HepG2 (cell line): Measurements from ENCODE around the gene DUXA. TPM values are rescaled to one million over a fixed set of nuclear protein-coding genes. Genes with fewer than 3 reads are reported as not detected.
A peak's percentile ranks its signal among the peaks of the same experiment; 100 is the strongest.

Experiments used
- ARID3A ChIP-seq: IDR thresholded peaks from 2 replicates; pipeline ENCODE4 v1.6.1; 2012; ENCODE audit warnings: low read depth, low read length, improper control_type of control experiment
- FOXC1 ChIP-seq: sonication (generic); formaldehyde crosslinking; IDR thresholded peaks from 2 replicates; pipeline ENCODE4 v1.8.0; 2022; ENCODE audit warnings: mild to moderate bottlenecking, missing genetic modification reagents, borderline replicate concordance
- FOXO4 ChIP-seq: sonication (generic); formaldehyde crosslinking; conservative IDR thresholded peaks from 2 replicates; pipeline ENCODE4 v1.8.1; 2023; ENCODE audit warnings: missing genetic modification reagents
- GATAD1 ChIP-seq: IDR thresholded peaks from 2 replicates; pipeline ENCODE4 v1.6.1; 2016; ENCODE audit warnings: missing genetic modification reagents, missing compliant biosample characterization
- HES4 ChIP-seq: sonication (generic); formaldehyde crosslinking; IDR thresholded peaks from 2 replicates; pipeline ENCODE4 v1.9.0; 2021; ENCODE audit warnings: mild to moderate bottlenecking, missing genetic modification reagents, borderline replicate concordance
- HNRNPL ChIP-seq: fragments of 200-400 bp; formaldehyde crosslinking; IDR thresholded peaks from 2 replicates; pipeline ENCODE4 v1.6.1; 2017; ENCODE audit warnings: mild to moderate bottlenecking, low read depth, low read length
- MAF1 ChIP-seq: sonication (generic); formaldehyde crosslinking; IDR thresholded peaks from 2 replicates; pipeline ENCODE4 v1.5.0; 2020; ENCODE audit warnings: missing genetic modification reagents, borderline replicate concordance
- MAFG ChIP-seq: sonication (generic); formaldehyde crosslinking; IDR thresholded peaks from 2 replicates; pipeline ENCODE4 v1.5.1; 2020; ENCODE audit warnings: mild to moderate bottlenecking, missing genetic modification reagents
- MYNN ChIP-seq: sonication (generic); formaldehyde crosslinking; IDR thresholded peaks from 2 replicates; pipeline ENCODE4 v1.4.0; 2020; ENCODE audit warnings: mild to moderate bottlenecking, low read depth, missing genetic modification reagents
- ONECUT2 ChIP-seq: sonication (generic); formaldehyde crosslinking; IDR thresholded peaks from 2 replicates; pipeline ENCODE4 v1.4.0; 2020; ENCODE audit warnings: missing genetic modification reagents
- PAF1 ChIP-seq: IDR thresholded peaks from 2 replicates; pipeline ENCODE4 v1.6.1; 2016; ENCODE audit warnings: missing genetic modification reagents, missing compliant biosample characterization
- PAWR ChIP-seq: sonication (generic); formaldehyde crosslinking; IDR thresholded peaks from 2 replicates; pipeline ENCODE4 v1.4.0; 2020; ENCODE audit warnings: missing genetic modification reagents, mild to moderate bottlenecking, borderline replicate concordance
- PHF8 ChIP-seq: sonication (generic); formaldehyde crosslinking; IDR thresholded peaks from 2 replicates; pipeline ENCODE4 v1.5.0; 2020; ENCODE audit warnings: missing genetic modification reagents
- POLR2A ChIP-seq, 2 experiments: IDR thresholded peaks; 2 replicates each; pipeline ENCODE4 v1.6.1; 2011; ENCODE audit warnings: low read depth in 2 of 2, low read length in 2 of 2, mild to moderate bottlenecking in 1 of 2, moderate library complexity in 1 of 2; ENCODE audit not compliant: insufficient read depth in 1 of 2
- RBFOX2 ChIP-seq: fragments of 200-400 bp; formaldehyde crosslinking; IDR thresholded peaks from 2 replicates; pipeline ENCODE4 v1.6.1; 2017; ENCODE audit warnings: low read depth, mild to moderate bottlenecking, low read length
- SAFB2 ChIP-seq: sonication (generic); formaldehyde crosslinking; IDR thresholded peaks from 2 replicates; pipeline ENCODE4 v1.5.1; 2020; ENCODE audit warnings: missing genetic modification reagents, low read depth, mild to moderate bottlenecking, borderline replicate concordance
- SP4 ChIP-seq: sonication (generic); formaldehyde crosslinking; IDR thresholded peaks from 2 replicates; pipeline ENCODE4 v1.8.1; 2023; ENCODE audit warnings: mild to moderate bottlenecking, missing genetic modification reagents
- TFAP4 ChIP-seq: sonication (generic); IDR thresholded peaks from 2 replicates; pipeline ENCODE4 v1.6.1; 2016; ENCODE audit warnings: low read depth, borderline replicate concordance
- TFDP1 ChIP-seq: IDR thresholded peaks from 2 replicates; pipeline ENCODE4 v1.6.1; 2016; ENCODE audit warnings: missing compliant biosample characterization, missing genetic modification reagents, borderline replicate concordance
- TSC22D2 ChIP-seq: sonication (generic); formaldehyde crosslinking; IDR thresholded peaks from 2 replicates; pipeline ENCODE4 v1.5.1; 2020; ENCODE audit warnings: missing genetic modification reagents, mild to moderate bottlenecking, borderline replicate concordance
- WIZ ChIP-seq: sonication (generic); formaldehyde crosslinking; IDR thresholded peaks from 2 replicates; pipeline ENCODE4 v1.5.1; 2020; ENCODE audit warnings: mild to moderate bottlenecking, missing genetic modification reagents
- ZBTB42 ChIP-seq: sonication (generic); formaldehyde crosslinking; IDR thresholded peaks from 2 replicates; pipeline ENCODE4 v1.5.0; 2020; ENCODE audit warnings: mild to moderate bottlenecking, missing genetic modification reagents
- ZKSCAN1 ChIP-seq: fragments of 150-350 bp; IDR thresholded peaks from 2 replicates; pipeline ENCODE4 v1.6.1; 2014; ENCODE audit warnings: low read length
- ZNF263 ChIP-seq: sonication (generic); formaldehyde crosslinking; IDR thresholded peaks from 2 replicates; pipeline ENCODE4 v1.4.0; 2020; ENCODE audit warnings: missing genetic modification reagents
- ZNF317 ChIP-seq: sonication (generic); formaldehyde crosslinking; IDR thresholded peaks from 2 replicates; pipeline ENCODE4 v1.5.0; 2020; ENCODE audit warnings: mild to moderate bottlenecking, missing genetic modification reagents
- polyA plus RNA-seq, 8 experiments: library from polyadenylated mRNA; depleted of rRNA in 3 of 8; stranded (reverse) in 7 of 8; unstranded in 1 of 8; fragments of >200 nt; fragmentation: Illumina TruSeq in 4 of 8; extraction: Trizol in 4 of 8; gene quantifications; 2 replicates each; pipeline versions ENCODE4 v1.2.1 to v1.2.3, GENCODE V29; 2011 to 2016; ENCODE audit warnings: low read depth in 4 of 8, missing spikeins in 1 of 8, mixed read lengths in 1 of 8; ENCODE audit not compliant: insufficient read depth in 1 of 8
- total RNA-seq, 5 experiments: library from RNA; depleted of rRNA; stranded (reverse); fragments of >200 nt; fragmentation: Illumina TruSeq; extraction: Trizol; gene quantifications; 2 replicates each; pipeline ENCODE4 v1.2.3, GENCODE V29; 2016; ENCODE audit warnings: low read depth in 1 of 5

DUXA gene
- total and polyA plus RNA-seq, 2 of the 13 experiments (the other 11 are each of a cell fraction or from before 2014, with no cell fraction given), result not detected

GRCh38 chr19:57191141-57192076, 24.1 kb upstream of the DUXA start, which contains the start of gene ZNF264 (continued):
- no peak for TF ChIP-seq FOXO4 (CRISPR knock-in tag)
- TF ChIP-seq PHF8 (CRISPR knock-in tag), result peak; percentile 83
- no peak for TF ChIP-seq MAFG (CRISPR knock-in tag)
- no peak for TF ChIP-seq ZNF317
- no peak for TF ChIP-seq ZKSCAN1
- no peak for TF ChIP-seq HES4 (CRISPR knock-in tag)
- TF ChIP-seq SAFB2 (CRISPR knock-in tag), result no peak
- no peak for TF ChIP-seq ONECUT2 (CRISPR knock-in tag)
- TF ChIP-seq FOXC1, result peak; percentile 85; the same call in 1 of the 2 replicates
- TF ChIP-seq ZNF263 (CRISPR knock-in tag), result 0 out of 2 replicates have a peak, but pooled peaks have one; percentile 39
- TF ChIP-seq MYNN, result no peak
- no peak; the same call in 1 of the 2 replicates for TF ChIP-seq PAWR (CRISPR knock-in tag)
- no peak for TF ChIP-seq MAF1 (CRISPR knock-in tag)
- peak; percentile 71; the same call in 1 of the 2 replicates for TF ChIP-seq GATAD1 (CRISPR knock-in tag)
- no peak for TF ChIP-seq SP4
- TF ChIP-seq PAF1 (CRISPR knock-in tag), result no peak
- TF ChIP-seq TSC22D2 (CRISPR knock-in tag), result no peak
- TF ChIP-seq RBFOX2, result peak; percentile 85
- TF ChIP-seq ARID3A, result no peak
- no peak for TF ChIP-seq ZBTB42 (CRISPR knock-in tag)
- TF ChIP-seq TFAP4, result no peak; the same call in 1 of the 2 replicates
- peak; percentile 81 for TF ChIP-seq WIZ (CRISPR knock-in tag)
- 0 out of 2 replicates have a peak, but pooled peaks have one; percentile 31 for TF ChIP-seq HNRNPL
- 0 out of 2 replicates have a peak, but pooled peaks have one; percentile 14 for TF ChIP-seq TFDP1 (CRISPR knock-in tag)
- TF ChIP-seq POLR2A (IDR thresholded peaks at IDR 0.05; ENCODE audit: insufficient read depth in 1 of 2, low read depth in 2 of 2, low read length in 2 of 2), result peak; percentile 66 to 70
